ENCODE data around the gene RXRA. TPM values are rescaled to one million over a fixed set of nuclear protein-coding genes. Genes with fewer than 3 reads are reported as not detected.

RXRA gene
- total and polyA plus RNA-seq, 10 of the 15 experiments (the other 5 are each of a cell fraction or from before 2014, with no cell fraction given): 0.89 to 36.8 (median 11.1) TPM

DNA sequence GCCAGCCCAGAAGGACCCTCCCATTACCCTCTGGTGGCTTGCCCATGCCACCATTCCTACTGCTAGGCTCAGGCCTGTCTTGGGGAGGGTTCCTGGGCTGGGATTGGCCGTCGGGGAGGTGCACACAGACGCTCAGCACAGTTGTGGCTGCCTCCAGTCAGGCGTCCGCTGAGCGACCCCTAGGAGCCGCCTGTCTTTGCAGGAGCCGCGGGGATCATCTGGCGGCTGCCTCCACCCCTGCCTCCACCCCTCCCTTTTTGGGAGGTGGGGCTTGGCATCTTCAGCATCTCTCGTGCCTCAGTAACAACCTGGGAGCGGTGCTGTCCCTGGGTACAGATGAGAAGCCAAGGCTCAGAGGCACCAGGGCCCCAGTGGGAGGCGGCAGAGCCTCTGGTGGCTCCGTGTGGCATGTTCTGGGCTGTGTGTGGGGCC, 39.6 kb downstream of the RXRA start:
- ChIA-PET POLR2A (no interaction called here), RAD21 (ENCODE audit: unreplicated experiment) (interaction anchor here (2.3 kb wide), 1 partner anchor 77 kb away, joined by 15 read pairs; no protein-coding TSS in a partner anchor), CTCF (no interaction called here), SMC1A (ENCODE audit: uncharacterized antibody, unreplicated experiment) (interaction anchor here (1.9 kb wide), 1 partner anchor 78 kb away, joined by 4 read pairs; no protein-coding TSS in a partner anchor)
- Histone ChIP-seq H3K4me2 (ENCODE audit: control insufficient read depth, insufficient read depth) (no peak overlapping the region), H3K27ac (ENCODE audit: control insufficient read depth, insufficient read depth) (no peak overlapping the region), H3K9me3 (replicated peaks; ENCODE audit: control insufficient read depth, insufficient read depth, low read length) (no peaks in the 10 kb centered on the region), H3K36me3 (ENCODE audit: control insufficient read depth in 2 of 2, insufficient read depth in 2 of 2, low read length in 1 of 2) (no peaks in the 10 kb centered on the region), H3K4me3 (no peak overlapping the region), H3K27me3 (replicated peaks in 1 of 2; ENCODE audit: control insufficient read depth in 2 of 2, insufficient read depth in 2 of 2, low read length in 1 of 2) (no peaks in the 10 kb centered on the region), H3K4me1 (ENCODE audit: control insufficient read depth, insufficient read depth, low read length) (no peaks in the 10 kb centered on the region), H4K20me1 (ENCODE audit: control insufficient read depth, insufficient read depth) (no peaks in the 10 kb centered on the region), H3K79me2 (ENCODE audit: control insufficient read depth, insufficient read depth, low read length) (no peaks in the 10 kb centered on the region), H2AFZ (ENCODE audit: control insufficient read depth, low read depth, low read length) (no peak overlapping the region), H3K9ac (ENCODE audit: control insufficient read depth, insufficient read depth, low read length) (no peak overlapping the region)
- ATAC-seq (peak; percentile 24; the same call in 2 of the 3 replicates), DNase-seq (ENCODE audit: low read depth, low spot score) (no peak), FAIRE-seq (no peak)
- in situ Hi-C loops (cut with MboI) (no loop called here), intact Hi-C loops (cut with micrococcal nuclease; ENCODE audit: unreplicated experiment) (no loop called here)
- BruUV-seq (replicated peaks): no TSS peak
- WGBS (ENCODE audit: insufficient coverage, insufficient replicate concordance, low lambda C conversion rate, missing lambda C conversion rate): 44% methylated on average over 14 of the region's 14 CpGs
- TF ChIP-seq, protein P1, sequence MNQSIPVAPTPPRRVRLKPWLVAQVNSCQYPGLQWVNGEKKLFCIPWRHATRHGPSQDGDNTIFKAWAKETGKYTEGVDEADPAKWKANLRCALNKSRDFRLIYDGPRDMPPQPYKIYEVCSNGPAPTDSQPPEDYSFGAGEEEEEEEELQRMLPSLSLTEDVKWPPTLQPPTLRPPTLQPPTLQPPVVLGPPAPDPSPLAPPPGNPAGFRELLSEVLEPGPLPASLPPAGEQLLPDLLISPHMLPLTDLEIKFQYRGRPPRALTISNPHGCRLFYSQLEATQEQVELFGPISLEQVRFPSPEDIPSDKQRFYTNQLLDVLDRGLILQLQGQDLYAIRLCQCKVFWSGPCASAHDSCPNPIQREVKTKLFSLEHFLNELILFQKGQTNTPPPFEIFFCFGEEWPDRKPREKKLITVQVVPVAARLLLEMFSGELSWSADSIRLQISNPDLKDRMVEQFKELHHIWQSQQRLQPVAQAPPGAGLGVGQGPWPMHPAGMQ (IDR thresholded peaks at IDR 0.05; ENCODE audit: borderline replicate concordance): no peak
- TF ChIP-seq BCL11A (IDR thresholded peaks at IDR 0.05; ENCODE audit: low read depth, low read length): no peak
- TF ChIP-seq RUNX3 (IDR thresholded peaks at IDR 0.05; ENCODE audit: low read length): no peak
- TF ChIP-seq NFXL1 (IDR thresholded peaks at IDR 0.05; ENCODE audit: borderline replicate concordance): no peak
- TF ChIP-seq, protein P2, sequence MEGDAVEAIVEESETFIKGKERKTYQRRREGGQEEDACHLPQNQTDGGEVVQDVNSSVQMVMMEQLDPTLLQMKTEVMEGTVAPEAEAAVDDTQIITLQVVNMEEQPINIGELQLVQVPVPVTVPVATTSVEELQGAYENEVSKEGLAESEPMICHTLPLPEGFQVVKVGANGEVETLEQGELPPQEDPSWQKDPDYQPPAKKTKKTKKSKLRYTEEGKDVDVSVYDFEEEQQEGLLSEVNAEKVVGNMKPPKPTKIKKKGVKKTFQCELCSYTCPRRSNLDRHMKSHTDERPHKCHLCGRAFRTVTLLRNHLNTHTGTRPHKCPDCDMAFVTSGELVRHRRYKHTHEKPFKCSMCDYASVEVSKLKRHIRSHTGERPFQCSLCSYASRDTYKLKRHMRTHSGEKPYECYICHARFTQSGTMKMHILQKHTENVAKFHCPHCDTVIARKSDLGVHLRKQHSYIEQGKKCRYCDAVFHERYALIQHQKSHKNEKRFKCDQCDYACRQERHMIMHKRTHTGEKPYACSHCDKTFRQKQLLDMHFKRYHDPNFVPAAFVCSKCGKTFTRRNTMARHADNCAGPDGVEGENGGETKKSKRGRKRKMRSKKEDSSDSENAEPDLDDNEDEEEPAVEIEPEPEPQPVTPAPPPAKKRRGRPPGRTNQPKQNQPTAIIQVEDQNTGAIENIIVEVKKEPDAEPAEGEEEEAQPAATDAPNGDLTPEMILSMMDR (IDR thresholded peaks at IDR 0.05 in 2 of 3, conservative IDR thresholded peaks at IDR 0.05 in 1 of 3; ENCODE audit: control insufficient read depth in 2 of 3, extremely low read depth in 1 of 3, insufficient read depth in 1 of 3, low read depth in 3 of 3, low read length in 3 of 3): no peak
- no peak for TF ChIP-seq HDGF (IDR thresholded peaks at IDR 0.05)
- no peak for TF ChIP-seq FOS (IDR thresholded peaks at IDR 0.05; ENCODE audit: borderline replicate concordance, extremely low read depth, insufficient read length)
- no peak for TF ChIP-seq DPF2 (IDR thresholded peaks at IDR 0.05)
- TF ChIP-seq, protein P3, sequence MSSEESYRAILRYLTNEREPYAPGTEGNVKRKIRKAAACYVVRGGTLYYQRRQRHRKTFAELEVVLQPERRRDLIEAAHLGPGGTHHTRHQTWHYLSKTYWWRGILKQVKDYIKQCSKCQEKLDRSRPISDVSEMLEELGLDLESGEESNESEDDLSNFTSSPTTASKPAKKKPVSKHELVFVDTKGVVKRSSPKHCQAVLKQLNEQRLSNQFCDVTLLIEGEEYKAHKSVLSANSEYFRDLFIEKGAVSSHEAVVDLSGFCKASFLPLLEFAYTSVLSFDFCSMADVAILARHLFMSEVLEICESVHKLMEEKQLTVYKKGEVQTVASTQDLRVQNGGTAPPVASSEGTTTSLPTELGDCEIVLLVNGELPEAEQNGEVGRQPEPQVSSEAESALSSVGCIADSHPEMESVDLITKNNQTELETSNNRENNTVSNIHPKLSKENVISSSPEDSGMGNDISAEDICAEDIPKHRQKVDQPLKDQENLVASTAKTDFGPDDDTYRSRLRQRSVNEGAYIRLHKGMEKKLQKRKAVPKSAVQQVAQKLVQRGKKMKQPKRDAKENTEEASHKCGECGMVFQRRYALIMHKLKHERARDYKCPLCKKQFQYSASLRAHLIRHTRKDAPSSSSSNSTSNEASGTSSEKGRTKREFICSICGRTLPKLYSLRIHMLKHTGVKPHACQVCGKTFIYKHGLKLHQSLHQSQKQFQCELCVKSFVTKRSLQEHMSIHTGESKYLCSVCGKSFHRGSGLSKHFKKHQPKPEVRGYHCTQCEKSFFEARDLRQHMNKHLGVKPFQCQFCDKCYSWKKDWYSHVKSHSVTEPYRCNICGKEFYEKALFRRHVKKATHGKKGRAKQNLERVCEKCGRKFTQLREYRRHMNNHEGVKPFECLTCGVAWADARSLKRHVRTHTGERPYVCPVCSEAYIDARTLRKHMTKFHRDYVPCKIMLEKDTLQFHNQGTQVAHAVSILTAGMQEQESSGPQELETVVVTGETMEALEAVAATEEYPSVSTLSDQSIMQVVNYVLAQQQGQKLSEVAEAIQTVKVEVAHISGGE (CRISPR knock-in tag; IDR thresholded peaks at IDR 0.05): no peak

All from GM12878 (cell line).